ENCODE results near the gene STRN. TPM values are rescaled to one million over a fixed set of nuclear protein-coding genes. Genes with fewer than 3 reads are reported as not detected.
"Not testable (repeated sequence)": the region's sequence is repeated elsewhere in the genome, so short reads cannot be mapped to it uniquely, and the experiment has no call there.

The STRN gene
- total RNA-seq, 1 donor from 2014 or later, result 28.8 TPM

- H3K36me3 Mint-ChIP-seq (ENCODE audit: low read depth); H3K27ac Mint-ChIP-seq; H3K4me3 Mint-ChIP-seq; H3K4me1 Mint-ChIP-seq (ENCODE audit: low read depth); H3K9me3 Mint-ChIP-seq; DNase-seq (ENCODE audit: low spot score); intact Hi-C loops (cut with micrococcal nuclease); H3K27me3 Mint-ChIP-seq (ENCODE audit: insufficient read depth): not testable (repeated sequence)
Observed at GRCh38 chr2:36979007-36979406, 12.7 kb upstream of the STRN start.

- DNase-seq (ENCODE audit: low spot score), result no peak
- H3K9me3 Mint-ChIP-seq, result peaks cover 6% of the 10 kb centered on the region
- peaks cover 5% of the 10 kb centered on the region for H3K27me3 Mint-ChIP-seq (ENCODE audit: insufficient read depth)
- H3K4me3 Mint-ChIP-seq, result no peak overlapping the region
- H3K4me1 Mint-ChIP-seq (ENCODE audit: low read depth), result no peaks in the 10 kb centered on the region
- intact Hi-C loops (cut with micrococcal nuclease), result no loop called here
- H3K36me3 Mint-ChIP-seq (ENCODE audit: low read depth), result peaks cover 5% of the 10 kb centered on the region
- no peak overlapping the region for H3K27ac Mint-ChIP-seq
Observed at GRCh38 chr2:36976065-36976464, 9.7 kb upstream of the STRN start.

DNA sequence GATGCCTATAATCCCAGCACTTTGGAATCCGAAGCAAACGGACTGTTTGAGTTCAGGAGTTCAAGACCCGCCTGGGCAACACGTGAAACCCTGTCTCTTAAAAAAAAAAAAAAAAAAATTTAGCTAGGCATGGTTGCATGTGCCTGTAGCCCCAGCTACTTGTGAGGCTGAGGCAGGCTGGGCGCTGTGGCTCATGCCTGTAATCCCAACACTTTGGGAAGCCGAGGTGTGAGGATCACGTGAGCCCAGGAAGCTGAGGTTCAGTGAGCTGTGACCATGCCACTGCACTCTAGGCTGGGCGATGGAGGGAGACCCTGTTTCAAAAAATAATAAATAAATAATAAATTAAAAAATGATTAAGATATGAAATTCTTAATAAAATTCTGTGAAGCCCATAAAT, 9.0 kb upstream of the STRN start:
- peaks cover 6% of the 10 kb centered on the region for H3K9me3 Mint-ChIP-seq
- H3K4me3 Mint-ChIP-seq, result no peak overlapping the region
- H3K27me3 Mint-ChIP-seq (ENCODE audit: insufficient read depth), result peaks cover 5% of the 10 kb centered on the region
- H3K36me3 Mint-ChIP-seq (ENCODE audit: low read depth), result peaks cover 4% of the 10 kb centered on the region
- H3K4me1 Mint-ChIP-seq (ENCODE audit: low read depth), result no peaks in the 10 kb centered on the region
- no peak for DNase-seq (ENCODE audit: low spot score)
- intact Hi-C loops (cut with micrococcal nuclease), result no loop called here
- H3K27ac Mint-ChIP-seq, result no peak overlapping the region

DNA sequence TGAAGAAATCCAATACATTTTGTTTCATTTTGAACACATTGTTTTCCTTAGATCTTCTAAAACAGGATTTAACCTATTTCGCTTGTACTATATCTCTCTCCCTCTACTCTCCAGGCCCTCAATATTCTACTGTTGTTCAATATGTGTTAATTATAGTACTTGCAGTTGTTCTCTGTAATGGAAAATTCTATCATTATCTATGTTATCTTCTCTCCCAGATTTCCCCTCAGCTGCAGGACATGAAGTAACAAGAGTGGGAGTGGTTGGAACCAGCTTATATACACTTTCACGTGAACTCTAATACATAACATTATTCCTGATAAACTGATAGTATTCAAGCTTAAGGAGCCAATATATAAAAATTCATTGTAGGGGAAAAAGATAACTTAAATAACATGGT, 7.0 kb upstream of the STRN start:
- no peaks in the 10 kb centered on the region for H3K36me3 Mint-ChIP-seq (ENCODE audit: low read depth)
- DNase-seq (ENCODE audit: low spot score), result no peak
- peaks cover 5% of the 10 kb centered on the region for H3K27me3 Mint-ChIP-seq (ENCODE audit: insufficient read depth)
- peaks cover 6% of the 10 kb centered on the region for H3K4me1 Mint-ChIP-seq (ENCODE audit: low read depth)
- peaks cover 4% of the 10 kb centered on the region for H3K9me3 Mint-ChIP-seq
- intact Hi-C loops (cut with micrococcal nuclease), result no loop called here
- H3K27ac Mint-ChIP-seq, result no peak overlapping the region
- H3K4me3 Mint-ChIP-seq, result no peak overlapping the region

- H3K9me3 Mint-ChIP-seq, result no peaks in the 10 kb centered on the region
- H3K36me3 Mint-ChIP-seq (ENCODE audit: low read depth), result no peaks in the 10 kb centered on the region
- peaks cover 19% of the 10 kb centered on the region for H3K4me1 Mint-ChIP-seq (ENCODE audit: low read depth)
- peaks cover 5% of the 10 kb centered on the region for H3K27me3 Mint-ChIP-seq (ENCODE audit: insufficient read depth)
- DNase-seq (ENCODE audit: low spot score), result no peak
- H3K27ac Mint-ChIP-seq, result no peak overlapping the region
- intact Hi-C loops (cut with micrococcal nuclease), result no loop called here
- no peak overlapping the region for H3K4me3 Mint-ChIP-seq
Observed at GRCh38 chr2:36971990-36972389, 5.7 kb upstream of the STRN start.

DNA sequence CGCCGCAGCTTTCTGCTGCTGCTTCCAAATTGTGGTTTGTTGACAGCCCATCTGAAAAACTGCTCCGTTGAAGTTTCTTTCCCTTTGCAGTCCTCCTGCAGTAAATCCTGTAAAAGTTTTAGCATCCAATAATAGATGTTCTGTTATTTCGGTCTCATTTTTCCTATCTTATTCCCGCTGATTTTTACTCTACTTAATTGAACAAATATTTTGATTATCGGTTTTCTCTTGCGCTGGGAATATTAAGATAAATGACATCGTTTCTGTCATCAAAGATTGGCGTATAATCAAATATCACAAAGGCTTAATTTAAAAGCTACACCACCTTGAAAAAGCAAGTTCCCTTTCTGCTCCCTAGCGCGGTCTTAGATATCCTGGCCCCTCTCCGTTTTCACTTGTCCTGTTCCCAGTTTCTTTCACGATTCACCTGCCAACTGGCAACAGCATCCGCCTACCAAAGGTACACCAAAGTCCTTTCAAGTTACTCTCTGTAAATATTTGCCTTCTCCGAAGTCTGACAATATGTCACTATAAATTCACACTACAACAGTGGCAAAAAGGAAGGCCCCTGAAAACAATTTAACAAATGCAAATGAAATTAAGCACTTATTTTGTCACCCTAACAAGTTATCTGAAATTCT, 1.0 kb upstream of the STRN start:
- H3K27me3 Mint-ChIP-seq (ENCODE audit: insufficient read depth), result peaks cover 2% of the 10 kb centered on the region
- H3K9me3 Mint-ChIP-seq, result no peaks in the 10 kb centered on the region
- no peak for DNase-seq (ENCODE audit: low spot score)
- peaks cover 10% of the 10 kb centered on the region for H3K36me3 Mint-ChIP-seq (ENCODE audit: low read depth)
- H3K4me1 Mint-ChIP-seq (ENCODE audit: low read depth), result peaks cover 54% of the 10 kb centered on the region
- peak overlapping the region; percentile 92 for H3K4me3 Mint-ChIP-seq
- peak overlapping the region; percentile 98 for H3K27ac Mint-ChIP-seq
- intact Hi-C loops (cut with micrococcal nuclease), result loop anchor here (2.0 to 10.0 kb wide), 6 partner anchors 45 to 725 kb away; partner anchors contain the start of genes EIF2AK2, FEZ2 and PRKD3

- no peaks in the 10 kb centered on the region for H3K27me3 Mint-ChIP-seq (ENCODE audit: insufficient read depth)
- peaks cover 64% of the 10 kb centered on the region for H3K4me1 Mint-ChIP-seq (ENCODE audit: low read depth)
- H3K27ac Mint-ChIP-seq, result peak overlapping the region; percentile 94
- H3K4me3 Mint-ChIP-seq, result peak overlapping the region; percentile 95
- H3K36me3 Mint-ChIP-seq (ENCODE audit: low read depth), result peaks cover 16% of the 10 kb centered on the region
- intact Hi-C loops (cut with micrococcal nuclease), result loop anchor here (1.0 to 10.0 kb wide), 9 partner anchors 39 to 724 kb away; partner anchors contain the start of genes CEBPZ, EIF2AK2, FEZ2 and GPATCH11
- H3K9me3 Mint-ChIP-seq, result no peaks in the 10 kb centered on the region
- DNase-seq (ENCODE audit: low spot score), result peak; percentile 13
Observed at GRCh38 chr2:36965751-36966369, 476 bp downstream of the STRN start.

- H3K4me3 Mint-ChIP-seq, result peak overlapping the region; percentile 95
- intact Hi-C loops (cut with micrococcal nuclease), result loop anchor here (5.0 to 10.0 kb wide), 4 partner anchors 192 to 723 kb away; partner anchors contain the start of genes EIF2AK2, FEZ2 and PRKD3
- H3K4me1 Mint-ChIP-seq (ENCODE audit: low read depth), result peaks cover 68% of the 10 kb centered on the region
- no peaks in the 10 kb centered on the region for H3K9me3 Mint-ChIP-seq
- H3K27me3 Mint-ChIP-seq (ENCODE audit: insufficient read depth), result no peaks in the 10 kb centered on the region
- peak overlapping the region; percentile 94 for H3K27ac Mint-ChIP-seq
- H3K36me3 Mint-ChIP-seq (ENCODE audit: low read depth), result peaks cover 16% of the 10 kb centered on the region
- no peak for DNase-seq (ENCODE audit: low spot score)
Observed at GRCh38 chr2:36965206-36965605, 1.1 kb downstream of the STRN start.

- H3K36me3 Mint-ChIP-seq (ENCODE audit: low read depth), result peaks cover 16% of the 10 kb centered on the region
- peak overlapping the region; percentile 10 for H3K27ac Mint-ChIP-seq
- peak overlapping the region; percentile 95 for H3K4me3 Mint-ChIP-seq
- intact Hi-C loops (cut with micrococcal nuclease), result loop anchor here (5.0 to 10.0 kb wide), 4 partner anchors 193 to 722 kb away; partner anchors contain the start of genes EIF2AK2, FEZ2 and PRKD3
- no peaks in the 10 kb centered on the region for H3K9me3 Mint-ChIP-seq
- H3K27me3 Mint-ChIP-seq (ENCODE audit: insufficient read depth), result no peaks in the 10 kb centered on the region
- peaks cover 75% of the 10 kb centered on the region for H3K4me1 Mint-ChIP-seq (ENCODE audit: low read depth)
- no peak for DNase-seq (ENCODE audit: low spot score)
Observed at GRCh38 chr2:36964496-36965058, 1.8 kb downstream of the STRN start.

- H3K36me3 Mint-ChIP-seq (ENCODE audit: low read depth), result peaks cover 16% of the 10 kb centered on the region
- peaks cover 81% of the 10 kb centered on the region for H3K4me1 Mint-ChIP-seq (ENCODE audit: low read depth)
- no peak overlapping the region for H3K27ac Mint-ChIP-seq
- H3K4me3 Mint-ChIP-seq, result peak overlapping the region; percentile 2
- DNase-seq (ENCODE audit: low spot score), result no peak
- no peaks in the 10 kb centered on the region for H3K9me3 Mint-ChIP-seq
- H3K27me3 Mint-ChIP-seq (ENCODE audit: insufficient read depth), result no peaks in the 10 kb centered on the region
- intact Hi-C loops (cut with micrococcal nuclease), result loop anchor here (10.0 kb wide), 1 partner anchor 361 kb away; the partner anchor contains the start of gene PRKD3
Observed at GRCh38 chr2:36963734-36964133, 2.6 kb downstream of the STRN start.

- intact Hi-C loops (cut with micrococcal nuclease), result loop anchor here (10.0 kb wide), 1 partner anchor 362 kb away; the partner anchor contains the start of gene PRKD3
- DNase-seq (ENCODE audit: low spot score), result no peak
- H3K27me3 Mint-ChIP-seq (ENCODE audit: insufficient read depth), result no peaks in the 10 kb centered on the region
- peaks cover 20% of the 10 kb centered on the region for H3K36me3 Mint-ChIP-seq (ENCODE audit: low read depth)
- H3K4me1 Mint-ChIP-seq (ENCODE audit: low read depth), result peaks cover 81% of the 10 kb centered on the region
- H3K27ac Mint-ChIP-seq, result no peak overlapping the region
- no peaks in the 10 kb centered on the region for H3K9me3 Mint-ChIP-seq
- H3K4me3 Mint-ChIP-seq, result no peak overlapping the region
Observed at GRCh38 chr2:36963106-36963505, 3.2 kb downstream of the STRN start.

DNA sequence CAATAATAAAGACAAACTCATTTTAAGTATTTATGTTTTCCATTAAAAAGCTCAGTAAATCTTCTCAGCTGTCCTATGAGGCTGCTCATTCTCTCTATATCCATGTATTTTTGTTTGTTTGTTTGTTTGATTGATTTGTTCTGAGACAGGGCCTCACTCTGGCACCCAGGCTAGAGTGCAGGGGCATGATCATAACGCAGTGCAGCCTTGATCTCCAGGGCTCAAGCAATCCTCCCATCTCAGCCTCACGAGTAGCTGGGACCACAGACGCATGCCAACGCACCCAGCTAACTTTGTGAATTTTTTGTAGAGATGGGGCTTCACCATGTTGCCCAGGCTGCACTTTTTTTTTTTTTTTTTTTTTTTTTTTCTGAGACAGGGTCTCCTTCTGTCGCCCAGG, 5.6 kb downstream of the STRN start:
- Mint-ChIP-seq H3K27me3 (ENCODE audit: insufficient read depth) (no peaks in the 10 kb centered on the region), H3K4me3 (no peak overlapping the region), H3K36me3 (ENCODE audit: low read depth) (peaks cover 21% of the 10 kb centered on the region), H3K27ac (no peak overlapping the region), H3K9me3 (no peaks in the 10 kb centered on the region), H3K4me1 (ENCODE audit: low read depth) (peaks cover 69% of the 10 kb centered on the region)
- intact Hi-C loops (cut with micrococcal nuclease), result loop anchor here (10.0 kb wide), 1 partner anchor 364 kb away; the partner anchor contains the start of gene PRKD3
- DNase-seq (ENCODE audit: low spot score), result no peak

Measured in activated T-helper 1 cell treated with anti-CD3 and anti-CD28 coated beads, Interleukin-12 subunit alpha, Interleukin-12 subunit beta, Interleukin-2, Interleukin-4 antibody, amounts not matched to agents 30 ng/mL and 10 ng/mL and 1 ng/mL, durations not matched to agents 14 hours and 24 hours and 36 hours (primary cell).